DND-41 (cell line): Measurements from ENCODE around the gene EEFSEC.

Experiments used
- ATAC-seq: fragments of 200-7000 bp; cut with Tn5 transposase; 3 replicates; pipeline ENCODE4 v1.9.1; 2021; ENCODE audit warnings: low read depth; ENCODE audit not compliant: insufficient read depth
- DNase-seq: peaks from one replicate; pipeline ENCODE4 v3.0.0-alpha.2; 2020
- H2AFZ ChIP-seq: 2 replicates; pipeline ENCODE4 v1.6.0; 2012; ENCODE audit warnings: low read depth, low read length
- H3K27ac ChIP-seq: 2 replicates; pipeline ENCODE4 v1.5.1; 2012; ENCODE audit warnings: low read length, inconsistent platforms
- H3K27me3 ChIP-seq: fragments of 200-600 bp; sonication (generic); 2 replicates; pipeline ENCODE4 v1.6.0; 2012; ENCODE audit warnings: low read length, mild to moderate bottlenecking, inconsistent platforms; ENCODE audit not compliant: insufficient read depth, poor library complexity
- H3K36me3 ChIP-seq: 2 replicates; pipeline ENCODE4 v1.5.1; 2012; ENCODE audit warnings: low read length, inconsistent platforms; ENCODE audit not compliant: insufficient read depth
- H3K4me1 ChIP-seq: 2 replicates; pipeline ENCODE4 v1.5.1; 2012; ENCODE audit warnings: mild to moderate bottlenecking, low read length; ENCODE audit not compliant: insufficient read depth
- H3K4me2 ChIP-seq: 2 replicates; pipeline ENCODE4 v1.6.0; 2012; ENCODE audit warnings: mild to moderate bottlenecking, moderate library complexity, low read length, inconsistent platforms; ENCODE audit not compliant: insufficient read depth
- H3K4me3 ChIP-seq, 2 experiments: fragments of 200-600 bp in 1 of 2; shearing (Covaris generic) in 1 of 2; 2 replicates each; pipeline ENCODE4 v1.5.1; 2012 to 2016; ENCODE audit warnings: inconsistent platforms in 2 of 2, low read length in 2 of 2, mild to moderate bottlenecking in 2 of 2, low read depth in 1 of 2, moderate library complexity in 1 of 2
- H3K79me2 ChIP-seq: 2 replicates; pipeline ENCODE4 v1.6.0; 2012; ENCODE audit warnings: low read length, inconsistent platforms; ENCODE audit not compliant: insufficient read depth
- H3K9ac ChIP-seq: 2 replicates; pipeline ENCODE4 v1.6.0; 2012; ENCODE audit warnings: low read depth, mild to moderate bottlenecking, inconsistent platforms, low read length, moderate library complexity
- H3K9me3 ChIP-seq: 2 replicates; pipeline ENCODE4 v1.5.1; 2012; ENCODE audit warnings: low read length, moderate library complexity, mild to moderate bottlenecking, inconsistent platforms; ENCODE audit not compliant: insufficient read depth, severe bottlenecking
- H4K20me1 ChIP-seq: 2 replicates; pipeline ENCODE4 v1.6.0; 2012; ENCODE audit warnings: low read length; ENCODE audit not compliant: insufficient read depth
- EZH2 ChIP-seq: IDR thresholded peaks from 3 replicates; pipeline ENCODE4 v1.6.1; 2012; ENCODE audit warnings: borderline replicate concordance, low read depth, mild to moderate bottlenecking, moderate library complexity, low read length, inconsistent platforms; ENCODE audit not compliant: severe bottlenecking
- TF ChIP-seq, protein P1 (sequence below): IDR thresholded peaks from 2 replicates; pipeline ENCODE4 v1.5.1; 2012; ENCODE audit warnings: borderline replicate concordance, low read length, moderate library complexity, mild to moderate bottlenecking; ENCODE audit not compliant: poor library complexity, severe bottlenecking; ENCODE audit errors: extremely low read depth

EEFSEC gene

DNA sequence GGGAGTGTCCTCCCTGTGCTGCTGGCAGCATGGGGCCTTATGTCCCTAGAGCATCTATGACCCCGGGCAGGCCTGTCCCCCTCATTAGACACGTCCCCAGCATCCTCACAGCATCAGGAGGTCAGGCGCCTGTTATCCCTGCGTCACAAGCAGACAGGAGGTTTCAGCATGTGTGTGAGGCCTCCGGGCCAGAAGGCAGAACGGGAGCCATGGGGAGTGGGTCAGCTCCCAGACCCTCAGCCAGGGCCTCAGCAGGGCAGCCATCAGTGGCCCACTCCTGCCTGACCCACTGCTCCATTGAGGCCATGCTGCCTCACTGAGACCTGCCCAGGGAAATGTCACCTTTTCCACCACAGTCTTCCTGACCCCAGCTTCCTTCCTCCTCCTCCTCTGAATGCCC lies 241.8 kb downstream of the EEFSEC start:
- Histone ChIP-seq H3K4me3 (no peak overlapping the region), H3K9ac (no peak overlapping the region), H3K27me3 (no peaks in the 10 kb centered on the region), H3K36me3 (no peaks in the 10 kb centered on the region), H2AFZ (no peak overlapping the region), H3K9me3 (no peaks in the 10 kb centered on the region), H3K27ac (no peak overlapping the region), H3K4me1 (no peaks in the 10 kb centered on the region), H3K4me2 (no peak overlapping the region), H3K79me2 (no peaks in the 10 kb centered on the region), H4K20me1 (peaks cover 37% of the 10 kb centered on the region)
- ATAC-seq (no peak), DNase-seq (no peak)
- no peak for TF ChIP-seq EZH2
- TF ChIP-seq, protein P1, sequence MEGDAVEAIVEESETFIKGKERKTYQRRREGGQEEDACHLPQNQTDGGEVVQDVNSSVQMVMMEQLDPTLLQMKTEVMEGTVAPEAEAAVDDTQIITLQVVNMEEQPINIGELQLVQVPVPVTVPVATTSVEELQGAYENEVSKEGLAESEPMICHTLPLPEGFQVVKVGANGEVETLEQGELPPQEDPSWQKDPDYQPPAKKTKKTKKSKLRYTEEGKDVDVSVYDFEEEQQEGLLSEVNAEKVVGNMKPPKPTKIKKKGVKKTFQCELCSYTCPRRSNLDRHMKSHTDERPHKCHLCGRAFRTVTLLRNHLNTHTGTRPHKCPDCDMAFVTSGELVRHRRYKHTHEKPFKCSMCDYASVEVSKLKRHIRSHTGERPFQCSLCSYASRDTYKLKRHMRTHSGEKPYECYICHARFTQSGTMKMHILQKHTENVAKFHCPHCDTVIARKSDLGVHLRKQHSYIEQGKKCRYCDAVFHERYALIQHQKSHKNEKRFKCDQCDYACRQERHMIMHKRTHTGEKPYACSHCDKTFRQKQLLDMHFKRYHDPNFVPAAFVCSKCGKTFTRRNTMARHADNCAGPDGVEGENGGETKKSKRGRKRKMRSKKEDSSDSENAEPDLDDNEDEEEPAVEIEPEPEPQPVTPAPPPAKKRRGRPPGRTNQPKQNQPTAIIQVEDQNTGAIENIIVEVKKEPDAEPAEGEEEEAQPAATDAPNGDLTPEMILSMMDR = no peak

DNA sequence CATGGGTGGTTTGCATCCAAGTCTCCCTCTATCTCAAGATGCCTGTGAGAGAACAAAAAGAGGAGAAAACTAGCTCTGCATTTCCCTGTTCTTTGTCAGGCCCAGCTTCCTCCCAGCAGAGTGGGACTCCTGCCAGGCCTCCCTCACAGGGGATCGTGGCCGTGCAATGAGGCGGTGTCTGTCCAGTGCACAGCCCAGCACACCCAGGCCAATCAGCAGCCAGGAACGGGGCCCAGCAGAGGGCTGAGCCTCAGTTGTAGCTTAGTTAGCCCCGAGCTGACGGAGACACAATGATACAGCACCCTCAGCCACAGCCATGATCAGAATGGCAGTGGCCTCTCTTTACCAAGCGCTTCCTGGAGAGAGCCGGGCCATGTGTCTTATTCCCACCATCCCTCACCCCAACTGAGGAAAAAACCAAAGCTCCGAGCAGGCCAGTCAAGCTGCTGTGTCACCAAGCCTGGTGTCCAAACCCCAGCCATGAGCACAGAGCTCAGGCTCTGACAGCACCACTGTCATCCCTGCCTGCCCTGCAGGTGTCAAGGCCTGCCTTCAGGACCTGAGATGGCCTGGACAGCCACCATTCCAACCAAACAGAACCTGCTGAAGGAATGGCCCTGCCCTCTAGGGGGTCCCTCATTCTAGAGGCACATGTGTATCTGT lies 242.3 kb downstream of the EEFSEC start:
- no peaks in the 10 kb centered on the region for H3K9me3 ChIP-seq
- TF ChIP-seq, protein P1 = no peak
- no peak for TF ChIP-seq EZH2
- no peak overlapping the region for H3K4me3 ChIP-seq
- DNase-seq (no peak), ATAC-seq (no peak)
- H4K20me1 ChIP-seq = peaks cover 37% of the 10 kb centered on the region
- H3K27ac ChIP-seq = no peak overlapping the region
- H3K36me3 ChIP-seq = no peaks in the 10 kb centered on the region
- no peaks in the 10 kb centered on the region for H3K27me3 ChIP-seq
- H3K4me2 ChIP-seq = no peak overlapping the region
- no peak overlapping the region for H3K9ac ChIP-seq
- no peak overlapping the region for H2AFZ ChIP-seq
- H3K4me1 ChIP-seq = no peaks in the 10 kb centered on the region
- H3K79me2 ChIP-seq = no peaks in the 10 kb centered on the region

DNA sequence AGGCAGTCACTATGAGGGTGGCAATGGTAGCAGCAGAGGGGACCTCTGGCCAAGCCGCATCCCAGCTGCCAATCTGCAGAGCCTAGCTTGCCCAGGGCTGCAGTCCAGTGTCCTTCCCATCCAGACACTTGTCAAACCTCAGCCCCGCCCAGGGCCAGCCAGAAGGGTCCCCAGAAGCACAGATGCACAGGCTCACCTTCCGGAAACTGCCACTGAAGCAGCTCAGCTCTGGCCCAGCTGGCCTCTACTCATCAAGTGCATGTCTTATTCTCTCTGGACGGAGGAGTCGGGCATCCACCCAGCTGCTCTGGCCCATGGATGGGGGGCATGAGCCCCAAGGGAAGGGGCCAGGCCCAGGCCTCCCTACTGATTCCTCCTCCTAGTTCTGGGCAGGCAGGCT lies 244.2 kb downstream of the EEFSEC start:
- Histone ChIP-seq H3K27me3 (no peaks in the 10 kb centered on the region), H3K36me3 (no peaks in the 10 kb centered on the region), H2AFZ (no peak overlapping the region), H3K4me2 (no peak overlapping the region), H3K4me3 (no peak overlapping the region), H3K9ac (no peak overlapping the region), H3K79me2 (no peaks in the 10 kb centered on the region), H4K20me1 (peaks cover 31% of the 10 kb centered on the region), H3K27ac (no peak overlapping the region), H3K9me3 (no peaks in the 10 kb centered on the region), H3K4me1 (no peaks in the 10 kb centered on the region)
- ATAC-seq (no peak), DNase-seq (no peak)
- TF ChIP-seq, protein P1 = no peak
- TF ChIP-seq EZH2 = no peak
